ENCODE data around the gene WDR64.

DNA sequence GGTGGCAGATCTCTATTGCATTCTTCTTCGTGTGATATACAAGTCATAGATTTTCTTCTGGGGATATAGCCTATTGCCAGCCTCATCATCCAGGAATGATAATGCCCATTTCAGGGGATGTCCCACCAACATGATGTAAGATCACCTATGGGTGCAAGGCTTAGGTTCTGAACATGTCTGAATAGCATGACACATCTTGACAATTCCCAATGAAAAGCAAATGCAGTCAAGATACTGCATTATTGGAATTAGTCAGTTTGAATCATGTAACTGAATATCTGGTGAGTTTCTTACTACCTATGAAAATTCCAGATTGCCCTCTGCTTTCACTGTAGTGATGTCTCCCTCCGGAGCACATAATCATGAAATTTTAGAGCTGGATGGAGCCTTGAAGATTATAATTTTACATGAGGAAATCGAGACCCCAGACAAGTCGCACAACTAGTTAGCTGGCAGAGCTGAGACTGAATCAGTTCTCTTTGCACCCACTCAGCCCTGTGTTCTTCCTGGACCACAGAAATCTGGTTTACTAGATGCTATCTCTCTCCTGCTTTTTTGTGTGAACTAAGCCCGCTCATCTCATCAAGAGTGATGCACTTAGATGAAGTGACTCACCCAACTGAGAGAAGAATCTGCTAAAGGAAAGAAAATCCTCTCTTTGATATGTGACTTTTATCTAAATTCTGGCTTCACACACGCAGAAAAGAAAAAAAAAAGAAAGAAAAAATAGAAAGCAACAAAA, 65.0 kb downstream of the WDR64 start:
- TF ChIP-seq MAX (IDR thresholded peaks at IDR 0.05) (no peak), POLR2A (IDR thresholded peaks at IDR 0.05; ENCODE audit: low read length) (no peak)
- TF ChIP-seq, protein P1, sequence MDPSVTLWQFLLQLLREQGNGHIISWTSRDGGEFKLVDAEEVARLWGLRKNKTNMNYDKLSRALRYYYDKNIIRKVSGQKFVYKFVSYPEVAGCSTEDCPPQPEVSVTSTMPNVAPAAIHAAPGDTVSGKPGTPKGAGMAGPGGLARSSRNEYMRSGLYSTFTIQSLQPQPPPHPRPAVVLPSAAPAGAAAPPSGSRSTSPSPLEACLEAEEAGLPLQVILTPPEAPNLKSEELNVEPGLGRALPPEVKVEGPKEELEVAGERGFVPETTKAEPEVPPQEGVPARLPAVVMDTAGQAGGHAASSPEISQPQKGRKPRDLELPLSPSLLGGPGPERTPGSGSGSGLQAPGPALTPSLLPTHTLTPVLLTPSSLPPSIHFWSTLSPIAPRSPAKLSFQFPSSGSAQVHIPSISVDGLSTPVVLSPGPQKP (IDR thresholded peaks at IDR 0.05; ENCODE audit: low read depth, low read length) = no peak
- TF ChIP-seq, protein P2, sequence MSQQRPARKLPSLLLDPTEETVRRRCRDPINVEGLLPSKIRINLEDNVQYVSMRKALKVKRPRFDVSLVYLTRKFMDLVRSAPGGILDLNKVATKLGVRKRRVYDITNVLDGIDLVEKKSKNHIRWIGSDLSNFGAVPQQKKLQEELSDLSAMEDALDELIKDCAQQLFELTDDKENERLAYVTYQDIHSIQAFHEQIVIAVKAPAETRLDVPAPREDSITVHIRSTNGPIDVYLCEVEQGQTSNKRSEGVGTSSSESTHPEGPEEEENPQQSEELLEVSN (IDR thresholded peaks at IDR 0.05; ENCODE audit: borderline replicate concordance, low read depth) = no peak

All from A549 (cell line).